Stimulated activated naive CD8-positive, alpha-beta T cell treated with anti-CD3 and anti-CD28 coated beads, Interleukin-15, amount 100 ng/mL, for 72 hours (primary cell): ENCODE data around the gene CPZ.

Source experiments
- ATAC-seq: fragments of 150-1000 bp; cut with Tn5 transposase; 2 replicates; pipeline ENCODE4 v1.10.0; 2021; ENCODE audit warnings: mild to moderate bottlenecking, moderate library complexity
- DNase-seq, 2 donors: peaks; one replicate each; pipeline ENCODE4 v3.0.0; 2021 to 2022
- H3K27ac Mint-ChIP-seq, 2 donors: one replicate each; pipeline ENCODE4 v1.8.0; 2022; ENCODE audit warnings: mild to moderate bottlenecking in 2 of 2, mixed read lengths in 2 of 2, moderate library complexity in 2 of 2
- H3K27me3 Mint-ChIP-seq: one replicate; pipeline ENCODE4 v1.8.0; 2022; ENCODE audit warnings: mixed read lengths
- H3K4me1 Mint-ChIP-seq: one replicate; pipeline ENCODE4 v1.8.0; 2022; ENCODE audit warnings: mild to moderate bottlenecking, mixed read lengths
- H3K4me3 Mint-ChIP-seq, 2 donors: one replicate each; pipeline ENCODE4 v1.8.0; 2022; ENCODE audit warnings: mild to moderate bottlenecking in 2 of 2, mixed read lengths in 2 of 2, moderate library complexity in 1 of 2
- H3K9me3 Mint-ChIP-seq, 2 donors: one replicate each; pipeline ENCODE4 v1.8.0; 2022; ENCODE audit warnings: mixed read lengths in 2 of 2

Gene CPZ

DNA sequence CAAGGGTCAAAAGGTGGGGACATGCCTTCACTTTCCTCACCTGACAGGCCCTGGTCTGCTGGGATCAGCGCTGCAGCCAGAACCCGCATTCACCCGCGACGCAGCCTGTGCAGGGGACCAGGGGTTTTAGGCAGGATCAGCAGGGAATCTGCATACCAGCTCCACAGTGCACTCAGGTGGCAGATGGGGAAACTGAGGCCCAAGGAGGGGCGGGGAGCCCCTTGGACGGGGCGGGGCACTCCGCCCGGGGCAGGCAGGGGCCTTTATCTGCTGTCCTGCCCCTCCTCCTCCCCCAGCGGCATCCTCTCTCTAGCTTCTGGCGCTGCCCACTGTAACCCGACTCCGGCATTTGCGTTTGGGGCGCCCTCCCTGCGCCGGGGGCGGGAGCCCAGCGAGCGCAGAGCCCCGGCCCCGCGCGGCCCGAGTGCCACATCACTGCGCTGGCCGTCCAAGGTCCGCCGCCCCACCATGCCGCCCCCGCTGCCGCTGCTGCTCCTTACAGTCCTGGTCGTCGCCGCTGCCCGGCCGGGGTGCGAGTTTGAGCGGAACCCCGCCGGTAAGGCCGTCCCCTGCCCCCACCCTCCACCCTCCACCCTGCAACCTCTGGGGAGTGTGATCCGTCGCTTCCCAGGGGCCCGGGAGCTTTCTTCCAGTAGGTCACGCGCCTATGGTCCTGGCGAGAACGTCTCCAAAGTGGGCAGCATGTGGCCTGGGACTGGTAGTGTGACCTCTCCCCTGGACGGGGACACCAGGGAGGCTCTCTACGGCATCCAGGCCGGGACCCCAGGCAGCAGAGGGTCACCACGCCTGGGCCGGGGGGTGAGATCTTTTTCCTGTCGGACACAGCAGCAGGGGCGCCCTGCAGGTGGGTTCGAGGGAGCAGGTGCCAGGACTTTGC, at the start of gene CPZ:
Gene CPZ, plus strand, starts transcription at position 400 of the 898 bp plus-strand sequence. Its CDS starts 69 bp downstream, at position 469.
- Mint-ChIP-seq H3K9me3 (no peaks in the 10 kb centered on the region), H3K27ac (no peak within 1 kb of the TSS), H3K4me1 (no peaks in the 10 kb centered on the region), H3K27me3 (peaks cover 51% of the 10 kb centered on the region), H3K4me3 (no peak within 1 kb of the TSS)
- no peak for DNase-seq
- ATAC-seq, result no peak

DNA sequence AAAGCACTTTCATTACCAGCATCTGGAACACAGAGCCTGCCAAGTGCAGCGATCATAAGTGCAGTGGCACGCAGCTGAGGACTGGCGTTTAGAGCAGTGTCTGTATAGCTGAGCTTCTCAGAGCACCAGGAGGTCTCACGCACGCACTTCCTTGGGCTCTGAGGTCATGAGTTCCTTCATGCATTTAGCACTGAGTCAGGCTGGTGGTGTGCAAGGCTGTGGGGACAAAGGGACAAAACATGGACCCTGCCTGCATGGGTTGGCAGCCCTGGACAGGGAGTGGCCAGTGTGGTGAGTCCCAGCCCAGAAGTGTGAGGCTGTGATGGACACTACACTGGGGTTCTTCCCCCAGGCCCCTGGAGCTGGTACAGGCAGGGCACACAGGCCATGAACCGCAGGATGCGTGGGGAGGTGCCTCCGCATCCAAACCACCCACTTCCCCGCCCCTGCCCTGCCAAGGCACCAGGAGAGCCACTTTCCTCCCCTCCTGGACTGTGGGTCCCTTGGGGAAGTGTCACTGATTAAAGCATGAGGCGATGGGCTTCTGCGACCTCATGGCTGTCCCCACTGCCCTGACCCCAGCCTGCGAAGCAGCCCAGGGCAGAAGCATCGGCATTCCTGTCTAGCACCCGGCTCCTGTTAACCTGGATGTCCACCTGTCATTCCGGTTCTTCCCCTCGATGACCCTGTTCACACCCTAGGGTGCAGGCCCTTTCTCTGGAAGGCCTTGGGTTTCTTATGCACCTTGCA, 49.6 kb upstream of the CPZ start:
- peaks cover 36% of the 10 kb centered on the region for H3K27me3 Mint-ChIP-seq
- no peak for DNase-seq
- H3K9me3 Mint-ChIP-seq, result no peaks in the 10 kb centered on the region
- H3K4me1 Mint-ChIP-seq, result no peaks in the 10 kb centered on the region
- ATAC-seq, result no peak
- H3K27ac Mint-ChIP-seq, result no peak overlapping the region
- no peak overlapping the region for H3K4me3 Mint-ChIP-seq

DNA sequence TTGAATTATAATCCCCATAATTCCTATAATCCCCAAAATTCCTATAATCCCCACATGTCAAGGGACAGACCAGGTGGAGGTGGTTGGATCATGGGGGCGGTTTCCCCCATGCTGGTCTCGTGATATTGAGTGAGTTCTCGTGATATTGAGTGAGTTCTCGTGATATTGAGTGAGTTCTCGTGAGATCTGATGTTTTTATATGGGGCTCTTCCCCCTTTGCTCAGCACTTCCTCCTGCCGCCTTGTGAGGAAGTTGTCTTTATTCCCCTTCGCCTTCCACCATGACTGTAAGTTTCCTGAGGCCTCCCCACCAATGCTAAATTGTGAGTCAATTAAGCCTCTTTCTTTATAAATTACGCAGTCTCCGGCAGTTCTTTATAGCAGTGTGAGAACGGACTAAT, 48.9 kb upstream of the CPZ start:
- ATAC-seq (no peak), DNase-seq (no peak)
- Mint-ChIP-seq H3K27me3 (peaks cover 29% of the 10 kb centered on the region), H3K4me3 (no peak overlapping the region), H3K9me3 (no peaks in the 10 kb centered on the region), H3K4me1 (no peaks in the 10 kb centered on the region), H3K27ac (no peak overlapping the region)

DNA sequence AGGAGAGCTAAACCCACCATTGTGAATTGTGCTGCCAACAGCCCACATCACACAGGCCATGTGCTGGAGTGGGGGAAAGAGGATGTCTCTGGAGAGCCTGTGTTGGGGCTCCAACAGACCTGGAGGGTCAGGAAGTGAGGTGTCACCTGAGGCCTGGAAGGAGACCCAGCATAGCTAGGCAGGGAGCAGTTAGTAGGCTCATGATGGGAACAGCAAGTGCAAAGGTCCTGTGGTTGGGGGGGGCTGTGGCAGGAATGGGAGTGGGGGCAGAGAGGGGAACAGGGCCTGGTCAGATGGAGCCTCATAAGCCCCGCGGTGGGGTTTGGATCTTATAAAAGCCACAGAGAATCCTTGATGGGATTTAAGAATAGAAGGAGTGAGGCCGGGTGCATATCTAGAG, 48.3 kb upstream of the CPZ start:
- DNase-seq (no peak), ATAC-seq (no peak)
- Mint-ChIP-seq H3K4me3 (no peak overlapping the region), H3K4me1 (no peaks in the 10 kb centered on the region), H3K27me3 (peaks cover 27% of the 10 kb centered on the region), H3K9me3 (no peaks in the 10 kb centered on the region), H3K27ac (no peak overlapping the region)

DNA sequence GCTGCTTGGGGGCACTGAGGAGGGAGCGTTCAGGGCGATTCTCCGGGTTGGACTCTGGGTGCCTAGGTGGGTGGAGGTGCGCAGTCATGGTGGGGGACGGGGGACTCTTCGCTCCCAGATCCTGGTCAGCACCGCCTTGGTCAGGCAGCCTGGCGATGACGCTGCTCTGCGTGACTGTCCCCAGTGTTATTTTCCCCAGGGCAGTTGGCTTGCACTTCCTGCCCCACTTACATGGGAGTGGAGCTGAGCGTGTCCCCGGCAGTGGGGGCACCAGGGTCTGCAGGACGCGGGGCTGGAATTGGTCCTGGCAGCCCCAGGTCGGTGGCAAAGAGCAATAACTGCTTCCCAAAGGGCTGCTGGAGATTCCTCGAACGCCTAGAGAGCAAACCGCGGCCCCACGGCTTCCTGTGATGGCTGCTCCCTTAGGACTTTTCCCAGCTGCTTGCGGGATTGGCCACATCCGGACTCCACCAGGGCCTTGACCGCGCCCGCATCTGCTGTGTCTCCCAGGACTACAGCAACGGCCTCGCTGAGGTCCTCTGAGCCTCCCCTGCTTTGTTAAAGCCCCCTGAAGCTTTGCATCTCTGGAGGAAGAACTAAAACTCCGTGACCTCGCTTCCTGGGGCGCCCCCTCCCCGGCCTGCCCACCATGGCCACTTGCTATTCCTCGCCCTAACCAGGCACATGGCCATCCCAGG, 47.7 kb upstream of the CPZ start:
- H3K27me3 Mint-ChIP-seq, result peaks cover 27% of the 10 kb centered on the region
- DNase-seq (no peak), ATAC-seq (no peak)
- no peak overlapping the region for H3K4me3 Mint-ChIP-seq
- no peak overlapping the region for H3K27ac Mint-ChIP-seq
- no peaks in the 10 kb centered on the region for H3K9me3 Mint-ChIP-seq
- H3K4me1 Mint-ChIP-seq, result no peaks in the 10 kb centered on the region

DNA sequence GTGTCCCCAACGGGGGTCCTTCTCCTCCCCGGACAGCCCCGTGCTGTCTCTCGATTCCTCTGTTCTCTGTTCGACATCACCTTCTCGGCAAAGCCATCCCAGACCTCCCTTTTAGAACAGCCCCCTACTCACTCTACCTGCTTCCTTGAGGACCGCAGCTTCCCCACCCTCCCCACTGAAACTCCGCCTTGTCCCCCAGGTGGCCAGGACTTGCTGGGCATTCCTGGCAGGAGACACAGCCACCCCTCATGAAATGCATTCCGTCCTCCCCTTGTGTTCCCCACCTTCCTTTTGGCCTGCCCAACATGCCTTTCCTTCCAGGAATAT, 47.2 kb upstream of the CPZ start:
- Mint-ChIP-seq H3K9me3 (no peaks in the 10 kb centered on the region), H3K4me1 (no peaks in the 10 kb centered on the region), H3K27me3 (peaks cover 27% of the 10 kb centered on the region), H3K27ac (no peak overlapping the region), H3K4me3 (no peak overlapping the region)
- ATAC-seq, result no peak
- no peak for DNase-seq

DNA sequence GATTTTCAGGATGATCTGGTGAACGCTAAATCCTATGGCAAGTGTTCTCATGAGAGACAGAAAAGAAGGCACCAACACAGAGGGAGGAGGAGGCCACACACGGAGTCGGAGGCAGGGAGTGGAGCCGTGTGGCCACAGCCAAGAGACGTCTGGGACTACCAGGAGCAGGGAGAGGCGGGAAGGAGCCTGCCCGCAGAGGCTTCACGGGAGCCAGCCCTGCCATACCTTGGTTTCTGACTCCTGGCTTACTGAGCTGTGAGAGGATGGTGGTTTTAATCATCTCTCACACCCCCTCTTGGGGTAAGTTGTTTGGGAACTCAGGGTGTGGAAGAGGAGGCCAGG, 45.8 kb upstream of the CPZ start:
- Mint-ChIP-seq H3K4me1 (no peaks in the 10 kb centered on the region), H3K4me3 (no peak overlapping the region), H3K27ac (no peak overlapping the region), H3K9me3 (no peaks in the 10 kb centered on the region), H3K27me3 (peaks cover 27% of the 10 kb centered on the region)
- ATAC-seq, result no peak
- DNase-seq, result no peak

DNA sequence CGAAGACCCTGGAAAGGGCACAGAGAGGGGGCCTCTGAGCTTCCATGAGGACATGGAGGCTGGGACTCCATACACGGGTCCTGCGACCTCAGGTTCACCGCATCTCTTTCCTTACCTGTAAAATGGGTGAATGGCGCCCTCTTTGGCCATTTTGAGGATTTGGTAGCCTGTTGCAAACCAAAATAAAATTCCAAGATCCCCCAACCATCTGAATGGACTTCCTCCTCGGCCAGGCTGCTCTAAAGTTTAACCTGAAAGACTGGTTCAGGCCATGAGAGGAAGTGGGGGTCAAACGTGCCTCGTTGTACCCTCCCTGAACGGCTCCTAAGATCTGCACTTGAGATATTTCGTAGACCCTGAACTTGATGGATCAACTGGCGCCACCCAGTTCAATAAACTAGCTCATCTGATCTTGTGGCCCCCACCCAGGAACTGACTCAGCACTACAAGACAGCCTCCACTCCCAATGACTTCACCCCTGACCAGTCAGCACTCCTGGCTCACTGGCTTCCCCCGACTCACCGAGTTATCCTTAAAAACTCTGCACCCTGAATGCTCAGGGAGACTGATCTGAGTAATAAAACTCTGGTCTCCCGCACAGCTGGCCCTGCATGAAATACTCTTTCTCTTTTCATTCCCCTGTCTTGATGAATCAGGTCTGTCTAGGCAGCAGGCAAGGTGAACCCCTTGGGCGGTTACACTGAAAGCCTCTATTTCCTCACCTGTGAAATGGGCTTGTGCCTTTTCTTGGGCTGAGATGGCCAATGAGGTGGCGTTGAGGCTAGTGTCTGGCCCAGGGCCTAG, 45.3 kb upstream of the CPZ start:
- Mint-ChIP-seq H3K27me3 (peaks cover 27% of the 10 kb centered on the region), H3K9me3 (no peaks in the 10 kb centered on the region), H3K4me3 (no peak overlapping the region), H3K27ac (no peak overlapping the region), H3K4me1 (no peaks in the 10 kb centered on the region)
- DNase-seq (no peak), ATAC-seq (no peak)

DNA sequence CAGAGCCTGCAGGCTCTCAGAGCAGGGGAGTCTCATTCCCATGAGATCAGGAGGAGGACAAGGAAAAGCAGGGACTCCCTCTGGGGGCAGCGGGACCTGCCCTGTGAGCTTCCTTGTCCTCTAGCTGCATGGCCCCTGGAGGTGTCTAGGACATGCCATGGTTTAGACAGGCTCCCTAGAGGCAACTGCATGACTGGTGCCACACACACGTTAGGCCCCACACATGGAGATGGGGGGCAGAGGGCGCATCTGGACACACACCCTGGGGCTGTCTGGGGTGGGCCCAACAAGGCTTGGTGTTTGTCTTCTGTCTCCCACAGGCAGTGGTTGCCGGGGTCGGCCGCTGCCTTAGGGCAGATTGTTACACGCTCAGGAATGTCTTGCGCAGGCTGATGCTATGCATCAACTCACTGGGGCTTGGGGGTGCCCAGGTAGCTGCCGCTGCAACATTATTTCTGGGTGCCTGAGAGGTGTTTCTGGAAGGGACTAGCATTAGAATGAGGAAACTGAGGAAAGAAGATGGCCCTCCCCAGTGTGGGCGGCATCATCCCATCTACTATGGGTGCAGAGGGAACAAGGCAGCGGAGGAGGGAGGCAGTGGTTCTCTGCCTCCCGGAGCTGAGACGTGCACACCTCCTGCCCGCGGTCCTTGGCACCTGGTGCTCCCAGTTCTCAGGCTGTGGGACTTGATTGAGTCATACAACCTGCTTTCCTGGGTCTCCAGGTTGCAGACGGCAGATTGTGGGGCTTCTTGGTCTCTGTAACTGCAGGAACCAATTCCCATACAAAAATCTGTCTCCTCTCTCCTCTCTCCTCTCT, 44.4 kb upstream of the CPZ start:
- Mint-ChIP-seq H3K27me3 (peaks cover 27% of the 10 kb centered on the region), H3K27ac (no peak overlapping the region), H3K4me3 (no peak overlapping the region), H3K9me3 (no peaks in the 10 kb centered on the region), H3K4me1 (no peaks in the 10 kb centered on the region)
- DNase-seq (no peak), ATAC-seq (no peak)

DNA sequence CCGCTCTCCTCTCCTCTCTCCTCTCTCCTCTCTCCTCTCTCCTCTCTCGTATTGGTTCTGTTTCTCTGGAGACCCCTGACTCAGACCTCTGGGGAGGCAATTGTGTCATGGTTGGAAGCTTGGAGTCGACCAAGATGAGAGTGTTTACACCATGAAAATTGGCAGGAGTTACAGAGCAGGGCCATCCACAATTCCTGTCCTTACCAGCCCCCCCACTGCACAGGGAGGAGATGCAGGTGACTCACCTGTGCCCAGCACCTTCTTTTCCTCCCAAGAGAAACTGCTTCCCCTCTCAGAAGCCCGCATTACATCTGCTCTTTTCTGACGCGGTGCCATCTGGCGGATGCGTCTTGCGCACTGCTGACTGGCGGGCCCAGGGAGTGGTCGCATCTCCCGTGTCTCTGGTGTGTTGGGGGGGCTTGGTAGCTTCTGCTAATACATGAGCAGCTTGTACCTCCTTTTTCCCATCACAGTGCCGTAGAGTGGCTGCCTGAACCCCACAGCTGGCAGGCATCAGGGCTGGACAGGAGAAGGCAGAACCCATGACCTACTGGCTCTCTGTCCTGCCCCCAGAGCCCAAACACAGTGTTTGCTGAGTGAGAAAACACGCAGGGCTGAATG, 43.7 kb upstream of the CPZ start:
- H3K9me3 Mint-ChIP-seq, result no peaks in the 10 kb centered on the region
- no peaks in the 10 kb centered on the region for H3K4me1 Mint-ChIP-seq
- no peak overlapping the region for H3K4me3 Mint-ChIP-seq
- no peak for DNase-seq
- no peak for ATAC-seq
- no peak overlapping the region for H3K27ac Mint-ChIP-seq
- H3K27me3 Mint-ChIP-seq, result peaks cover 27% of the 10 kb centered on the region

DNA sequence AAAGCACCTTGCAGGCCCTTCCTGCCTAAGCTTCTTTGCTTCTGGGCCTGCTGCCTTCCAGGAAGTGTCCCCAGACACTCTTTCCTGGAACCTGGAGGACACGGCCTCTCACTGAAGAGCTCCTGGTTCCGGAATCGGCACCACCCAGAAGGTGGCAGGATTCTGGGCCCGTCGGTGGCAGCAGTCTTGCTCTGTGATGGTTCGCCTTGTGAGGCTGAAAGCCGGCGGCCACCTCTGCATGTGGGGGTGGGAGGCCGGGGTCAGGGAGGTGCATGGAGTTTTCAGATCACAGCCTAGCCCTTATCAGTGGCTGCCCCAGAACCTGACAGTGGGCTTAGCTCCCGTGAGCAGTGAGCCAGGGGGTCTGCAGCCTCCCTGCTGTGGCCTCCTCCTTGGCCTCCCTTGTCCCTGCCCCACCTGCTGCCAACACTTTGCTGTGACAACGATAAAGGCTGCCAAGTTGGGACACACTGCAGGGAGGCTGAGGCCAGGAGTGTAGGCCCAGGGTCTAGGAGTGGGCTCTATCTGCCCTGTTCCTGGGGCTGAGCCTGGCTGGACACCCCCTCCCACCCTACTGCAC, 43.1 kb upstream of the CPZ start:
- H3K4me1 Mint-ChIP-seq, result no peaks in the 10 kb centered on the region
- H3K9me3 Mint-ChIP-seq, result no peaks in the 10 kb centered on the region
- DNase-seq, result no peak
- no peak overlapping the region for H3K4me3 Mint-ChIP-seq
- ATAC-seq, result no peak
- no peak overlapping the region for H3K27ac Mint-ChIP-seq
- H3K27me3 Mint-ChIP-seq, result peaks cover 22% of the 10 kb centered on the region

DNA sequence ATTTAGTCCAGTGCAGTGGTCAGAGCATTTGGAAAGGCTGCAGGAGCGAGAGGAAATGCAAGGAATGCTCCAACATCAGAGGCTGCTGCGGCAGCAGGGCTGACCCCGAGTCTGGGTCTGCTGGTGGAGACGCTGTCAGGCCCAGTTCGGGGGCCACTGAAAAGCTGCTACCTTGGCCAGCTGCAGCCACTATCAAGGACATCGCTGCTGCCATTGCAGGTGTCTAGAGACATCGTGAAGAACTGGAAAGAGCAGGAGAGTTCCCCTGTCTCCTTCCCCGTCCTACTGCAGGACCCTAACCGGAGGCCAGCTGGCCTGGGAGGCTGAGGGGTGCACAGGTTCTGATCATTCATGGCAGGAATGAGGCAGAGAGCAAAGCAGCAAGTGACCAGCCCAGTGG, 41.9 kb upstream of the CPZ start:
- H3K4me1 Mint-ChIP-seq, result no peaks in the 10 kb centered on the region
- H3K4me3 Mint-ChIP-seq, result no peak overlapping the region
- no peak overlapping the region for H3K27ac Mint-ChIP-seq
- DNase-seq (no peak), ATAC-seq (no peak)
- H3K9me3 Mint-ChIP-seq, result no peaks in the 10 kb centered on the region
- H3K27me3 Mint-ChIP-seq, result peaks cover 12% of the 10 kb centered on the region

DNA sequence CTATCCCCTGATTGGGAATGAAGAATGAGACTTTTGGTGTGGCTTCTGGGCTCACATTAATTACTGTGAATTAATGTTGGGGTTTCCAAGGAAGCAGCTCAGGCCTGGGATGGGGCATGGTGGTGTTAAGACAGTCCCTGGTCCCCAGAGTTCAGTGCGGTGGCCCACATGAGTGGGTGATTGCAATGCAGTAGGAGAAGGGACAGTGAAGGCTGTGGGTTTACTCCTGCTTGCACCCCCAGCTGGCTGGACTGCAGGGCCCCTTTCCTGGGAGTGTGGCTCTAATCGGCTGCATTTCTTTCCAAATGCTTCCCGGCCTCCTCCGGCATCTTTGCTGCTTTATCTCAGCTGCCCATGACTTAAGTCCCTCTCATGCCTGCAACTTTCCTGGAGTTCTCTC, 40.5 kb upstream of the CPZ start:
- Mint-ChIP-seq H3K4me1 (no peaks in the 10 kb centered on the region), H3K4me3 (no peak overlapping the region), H3K27me3 (no peaks in the 10 kb centered on the region), H3K27ac (no peak overlapping the region), H3K9me3 (no peaks in the 10 kb centered on the region)
- DNase-seq (no peak), ATAC-seq (no peak)

DNA sequence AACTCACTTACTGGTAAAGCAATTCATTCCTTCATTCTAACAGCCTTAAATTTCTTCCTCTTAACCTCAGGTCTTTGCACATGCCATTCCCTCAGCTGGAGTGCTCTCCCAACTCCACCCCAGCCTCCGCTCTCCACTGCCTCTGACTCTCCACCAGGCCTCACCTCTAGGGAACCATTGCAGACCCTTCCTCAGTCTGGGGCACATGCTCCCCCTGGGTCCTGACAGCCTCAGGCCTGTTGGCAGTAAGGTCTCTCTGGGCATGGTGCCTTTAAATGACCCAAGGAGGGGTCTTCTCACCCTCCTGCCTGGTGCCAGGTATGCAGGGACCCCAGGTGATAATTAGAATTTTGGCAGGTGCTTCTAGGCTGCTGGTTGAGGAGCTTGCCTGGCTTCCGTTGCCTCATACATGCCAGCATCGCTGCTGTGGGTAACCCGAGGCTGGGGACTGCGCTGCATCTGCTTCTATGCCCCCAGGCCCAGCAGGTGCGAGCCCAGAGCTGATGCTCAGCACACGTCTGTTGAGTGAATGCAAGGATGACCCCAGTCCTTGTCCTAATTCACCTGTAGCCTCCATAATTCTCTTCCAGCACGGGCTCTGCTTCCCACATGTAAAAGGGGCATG, 39.9 kb upstream of the CPZ start:
- H3K4me3 Mint-ChIP-seq, result no peak overlapping the region
- H3K27me3 Mint-ChIP-seq, result no peaks in the 10 kb centered on the region
- no peaks in the 10 kb centered on the region for H3K9me3 Mint-ChIP-seq

More for the DNA sequence above, 39.9 kb upstream of the CPZ start:
- H3K27ac Mint-ChIP-seq, result no peak overlapping the region
- DNase-seq (no peak), ATAC-seq (no peak)
- H3K4me1 Mint-ChIP-seq, result no peaks in the 10 kb centered on the region
